Erythroblast (primary cell): ENCODE data around the gene TBCA.

ENCODE experiments used
- GATA1 ChIP-seq: IDR thresholded peaks from 2 replicates; pipeline ENCODE4 v1.6.1; 2011; ENCODE audit warnings: low read depth, mild to moderate bottlenecking, control low read depth, low read length, moderate library complexity
- POLR2A ChIP-seq: IDR thresholded peaks from 2 replicates; pipeline ENCODE4 v1.6.1; 2011; ENCODE audit warnings: mild to moderate bottlenecking, low read length

GRCh38 chr5:77649776-77650175 is 126.4 kb downstream of the TBCA start:
- no peak for TF ChIP-seq POLR2A
- no peak for TF ChIP-seq GATA1
